G401.6 (cell line): ENCODE data around the gene RNF148.
"Not testable (repeated sequence)": the region's sequence is repeated elsewhere in the genome, so short reads cannot be mapped to it uniquely, and the experiment has no call there.

Experiments used
- FAIRE-seq: peaks from 2 replicates; lab custom pipeline; 2012; peaks lifted over from hg19 to GRCh38; lab: Jason Lieb, UNC

RNF148 gene

DNA sequence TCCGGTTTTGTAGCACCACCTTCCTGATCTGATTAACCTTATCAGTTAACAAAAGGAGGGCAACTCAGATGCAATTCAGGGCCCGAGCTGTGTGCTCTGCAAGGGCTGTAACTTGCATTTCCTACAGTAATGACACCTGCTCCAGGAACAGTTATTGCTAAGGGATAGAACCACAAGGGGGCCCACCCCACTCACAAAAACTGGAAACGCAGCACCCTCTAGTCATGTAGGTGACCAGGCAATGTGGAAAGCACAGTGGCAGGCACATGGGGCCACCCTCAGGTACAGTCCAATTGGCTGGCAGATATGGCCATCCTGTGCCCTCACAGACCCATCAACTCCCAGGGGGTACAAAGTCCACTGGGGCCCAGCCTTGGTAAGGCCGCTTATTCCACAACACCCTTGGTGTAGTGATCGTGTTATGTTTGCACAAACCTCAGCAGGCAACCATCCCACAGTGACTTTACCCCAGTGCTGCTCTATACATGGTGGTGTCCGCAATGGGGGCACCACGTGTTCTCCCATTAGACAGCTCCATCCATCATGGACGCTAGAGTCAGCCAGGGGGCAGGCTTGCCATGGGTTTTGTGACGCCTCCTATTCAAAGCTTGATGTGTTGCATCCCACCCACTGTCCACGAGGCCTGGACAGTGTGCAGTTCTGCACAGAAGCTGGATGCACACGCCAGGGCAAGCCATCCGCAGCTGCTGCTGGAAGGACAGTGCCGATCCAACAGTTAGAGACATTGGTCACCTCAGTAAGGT, 13.2 kb downstream of the RNF148 start:
- FAIRE-seq: no peak

DNA sequence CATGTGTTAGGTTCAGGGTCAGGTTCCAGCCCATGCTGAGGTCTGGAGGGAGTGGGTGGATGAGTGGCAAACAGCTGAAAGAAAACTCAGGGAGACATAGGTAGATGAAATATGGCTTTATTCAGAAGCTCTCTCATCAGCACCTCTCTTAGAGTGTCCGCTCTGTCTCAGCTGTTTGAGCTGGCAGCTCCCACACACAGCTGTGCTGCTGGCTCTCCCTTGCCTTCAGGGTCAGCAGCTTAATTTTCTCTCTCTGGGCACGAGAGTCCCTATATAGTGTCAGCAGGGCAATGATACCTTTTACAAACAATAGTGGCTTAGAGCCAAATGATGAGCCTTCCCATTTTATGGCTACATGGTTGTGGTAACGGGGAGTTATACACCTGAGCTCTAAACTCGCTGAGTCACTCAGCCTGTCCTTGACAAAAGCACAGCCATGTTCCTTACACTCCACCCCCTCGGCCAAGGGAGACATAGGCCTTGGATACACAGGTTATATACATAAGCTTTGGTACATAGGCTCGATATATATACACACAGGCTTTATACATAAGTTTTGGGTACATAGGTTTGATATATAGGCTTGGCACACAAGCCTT, 14.2 kb downstream of the RNF148 start:
- FAIRE-seq: no peak

DNA sequence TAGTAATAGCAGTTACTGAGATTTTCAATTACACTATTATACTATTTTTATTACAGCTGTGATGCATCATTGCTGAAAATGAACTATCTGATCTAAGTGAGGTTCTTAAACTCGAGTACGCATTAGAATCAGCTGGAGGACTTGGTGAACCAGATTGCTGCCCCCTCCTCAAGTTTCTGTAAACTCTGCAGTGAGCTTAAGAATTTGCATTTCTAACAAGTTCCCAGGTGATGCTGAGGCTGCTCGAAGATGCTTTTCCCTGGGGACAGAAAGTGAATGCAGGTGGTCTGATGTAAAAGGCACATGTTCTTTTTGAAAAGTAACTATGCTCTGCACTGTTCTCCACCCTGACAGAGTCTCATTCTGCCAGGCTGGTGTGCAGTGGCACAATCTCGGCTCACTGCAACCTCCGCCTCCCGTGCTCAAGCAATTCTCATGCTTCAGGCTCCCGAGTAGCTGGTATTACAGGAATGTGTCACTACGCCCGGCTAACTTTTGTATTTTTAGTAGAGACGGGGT, 16.3 kb downstream of the RNF148 start:
- FAIRE-seq: no peak

DNA sequence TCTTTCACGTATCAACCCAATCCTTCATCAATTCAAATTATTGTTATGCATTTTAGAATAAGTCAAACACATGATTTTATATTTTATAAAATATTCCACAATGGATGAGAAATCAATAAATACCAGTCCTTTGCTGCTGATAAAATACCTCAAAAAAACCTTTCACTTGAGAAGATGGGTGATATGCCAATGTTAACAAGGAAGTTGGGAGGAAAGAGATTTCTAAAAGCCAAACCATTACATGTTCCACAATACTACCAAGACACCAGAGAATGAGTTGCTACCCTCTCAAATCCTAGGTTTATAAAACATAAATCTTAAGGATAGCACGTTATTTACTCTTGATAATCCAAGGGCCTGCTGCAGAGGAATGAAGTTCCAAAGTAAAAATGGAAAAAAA, 18.2 kb downstream of the RNF148 start:
- no peak for FAIRE-seq

DNA sequence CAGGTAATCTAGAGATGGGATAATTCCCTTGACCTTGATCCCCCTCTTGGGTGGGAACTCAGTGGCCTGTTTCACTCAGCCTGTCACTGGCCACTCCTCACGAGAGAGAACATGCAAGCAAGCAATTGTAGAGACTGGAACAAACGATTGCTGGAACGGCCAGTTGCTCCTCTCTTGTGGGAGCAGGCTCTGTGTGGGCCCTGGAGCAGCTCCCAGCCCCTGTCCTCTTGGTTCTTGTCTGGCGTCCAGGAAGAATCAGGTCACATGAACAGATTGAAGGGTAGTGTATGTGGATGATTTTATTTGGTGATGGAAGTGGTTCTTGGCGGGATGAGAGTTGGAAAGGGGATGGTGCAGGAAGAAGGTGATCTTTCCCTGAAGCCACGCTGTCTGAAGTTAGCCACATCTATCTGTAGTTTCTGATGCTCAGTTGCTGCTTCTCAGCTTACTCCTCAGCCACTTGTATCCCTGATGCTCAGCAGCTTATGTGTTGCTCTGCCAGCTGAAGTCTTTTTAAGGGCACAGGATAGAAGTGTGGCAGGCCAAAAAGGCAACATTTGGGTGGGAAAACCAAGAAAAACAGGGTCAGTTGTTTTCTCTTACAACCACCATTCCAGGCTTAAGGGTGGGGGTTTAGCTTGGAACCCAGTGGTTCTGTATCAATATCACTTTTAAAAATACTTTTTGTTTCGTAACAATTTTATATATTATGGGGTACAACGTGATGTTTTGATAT, 19.7 kb downstream of the RNF148 start:
- no peak for FAIRE-seq

DNA sequence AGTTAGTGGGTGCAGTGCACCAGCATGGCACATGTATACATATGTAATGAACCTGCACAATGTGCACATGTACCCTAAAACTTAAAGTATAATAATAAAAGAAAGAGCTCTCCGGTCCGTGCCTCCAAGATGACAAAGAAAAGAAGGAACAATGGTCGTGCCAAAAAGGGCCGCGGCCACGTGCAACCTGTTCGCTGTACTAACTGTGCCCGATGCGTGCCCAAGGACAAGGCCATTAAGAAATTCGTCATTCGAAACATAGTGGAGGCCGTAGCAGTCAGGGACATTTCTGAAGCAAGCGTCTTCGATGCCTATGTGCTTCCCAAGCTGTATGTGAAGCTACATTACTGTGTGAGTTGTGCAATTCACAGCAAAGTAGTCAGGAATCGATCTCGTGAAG, 21.5 kb downstream of the RNF148 start:
- not testable (repeated sequence) for FAIRE-seq

DNA sequence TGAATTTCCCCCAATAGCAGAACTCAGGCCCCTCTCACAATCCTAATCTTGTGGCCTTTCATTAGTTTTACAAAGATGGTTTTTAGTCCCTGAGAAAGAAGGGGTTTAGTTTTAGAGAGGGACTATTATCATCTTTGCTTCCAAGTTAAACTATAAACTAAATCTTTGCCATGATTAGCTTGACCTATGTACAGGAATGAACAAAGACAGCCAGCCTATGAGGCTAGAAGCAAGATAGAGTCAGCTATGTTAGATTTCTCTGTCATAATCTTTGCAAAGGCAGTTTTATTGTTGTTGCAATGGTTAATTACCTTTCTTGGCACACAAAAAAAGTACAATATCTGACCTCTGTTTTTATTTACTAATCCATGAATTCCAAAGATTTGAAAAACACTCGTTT, 22.9 kb downstream of the RNF148 start:
- no peak for FAIRE-seq

DNA sequence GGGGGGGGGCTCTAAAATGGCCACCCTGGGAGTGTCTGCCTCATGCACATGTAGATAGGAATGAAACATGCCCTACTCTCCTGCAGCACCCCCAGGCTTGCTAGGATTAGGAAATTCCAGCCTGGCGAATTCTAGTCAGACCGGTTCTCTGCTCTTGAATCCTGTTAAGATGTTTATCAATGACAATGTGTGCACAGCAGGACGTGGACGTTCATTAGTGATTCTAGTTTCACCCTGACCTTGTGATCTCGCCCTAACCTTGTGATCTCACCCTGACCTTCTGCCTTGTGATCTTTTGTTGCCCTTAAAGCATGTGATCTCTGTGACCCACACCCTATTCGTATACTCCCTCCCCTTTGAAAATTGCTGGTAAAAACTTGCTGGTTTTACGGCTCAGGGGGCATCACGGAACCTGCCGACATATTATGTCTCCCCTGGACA, 23.4 kb downstream of the RNF148 start:
- FAIRE-seq: not testable (repeated sequence)

DNA sequence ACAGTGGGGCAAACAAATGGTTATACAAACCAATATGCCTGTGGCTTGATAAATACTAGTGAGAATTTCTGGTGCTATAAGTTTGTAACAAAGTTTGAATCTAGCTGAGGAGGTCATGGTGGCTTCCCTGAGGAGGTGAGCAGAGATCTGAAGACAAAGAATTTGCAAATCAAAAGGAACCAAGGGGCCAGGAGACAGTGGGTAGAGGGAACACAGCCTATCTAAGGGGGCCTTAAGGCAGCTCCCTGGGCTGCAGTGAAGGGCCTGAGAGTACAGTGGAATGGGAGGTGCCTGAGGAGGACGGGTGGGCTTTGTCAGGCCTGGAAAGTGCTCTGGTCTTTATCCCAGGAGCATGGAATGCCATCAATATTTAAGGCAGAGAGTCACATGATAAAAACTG, 25.6 kb downstream of the RNF148 start:
- FAIRE-seq: no peak

DNA sequence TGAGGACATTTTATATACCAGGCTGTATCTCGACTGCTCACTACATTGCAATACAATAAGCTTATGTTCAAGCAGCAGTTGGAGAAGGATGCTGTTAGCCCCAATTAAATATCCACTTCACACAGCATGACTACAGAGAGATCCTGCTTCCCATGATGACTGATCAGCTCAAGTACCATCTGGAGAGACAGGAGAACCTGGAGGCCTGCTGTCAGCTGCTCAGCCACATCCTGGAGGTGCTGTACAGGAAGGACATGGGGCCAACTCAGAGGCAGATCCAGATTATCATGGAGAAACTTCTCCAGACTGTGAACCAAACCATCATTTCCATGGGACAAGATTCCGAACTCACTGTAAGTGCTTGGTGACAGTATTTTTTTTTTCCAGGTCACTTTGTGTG, 26.3 kb downstream of the RNF148 start:
- no peak for FAIRE-seq

DNA sequence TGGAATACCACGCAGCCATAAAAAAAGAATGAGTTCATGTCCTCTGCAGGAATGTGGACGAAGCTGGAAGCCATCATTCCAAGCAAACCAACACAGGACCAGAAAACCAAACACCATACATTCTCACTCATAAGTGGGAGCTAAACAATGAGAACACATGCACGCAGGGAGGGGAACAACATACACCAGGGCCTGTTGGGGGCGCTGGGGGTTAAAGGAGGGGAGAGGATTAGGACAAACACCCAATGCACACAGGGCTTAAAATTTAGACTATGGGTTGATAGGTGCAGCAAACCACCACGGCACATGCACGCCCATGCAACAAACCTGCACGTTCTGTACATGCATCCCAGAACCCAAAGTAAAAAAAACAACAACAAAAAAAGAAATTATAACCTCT, 27.1 kb downstream of the RNF148 start:
- FAIRE-seq: no peak

DNA sequence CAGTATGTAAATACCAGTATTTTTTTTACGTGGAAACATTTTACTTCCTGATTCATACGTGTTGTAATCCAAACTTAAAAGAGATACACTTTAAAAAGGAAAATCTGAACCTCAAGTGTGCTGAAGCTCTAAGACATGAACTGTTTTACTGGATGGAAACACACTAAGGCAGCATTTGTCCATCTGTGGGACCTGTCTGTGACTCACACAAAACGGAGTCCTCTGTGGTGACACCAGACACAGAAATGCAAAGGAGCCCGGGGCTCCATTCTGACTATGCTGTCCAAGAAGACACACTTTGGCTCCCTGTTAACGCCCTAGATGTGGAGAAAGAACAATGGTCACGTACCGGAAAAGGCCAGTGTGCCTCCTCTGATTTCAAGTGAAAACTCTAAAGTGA, 27.7 kb downstream of the RNF148 start:
- FAIRE-seq: no peak

DNA sequence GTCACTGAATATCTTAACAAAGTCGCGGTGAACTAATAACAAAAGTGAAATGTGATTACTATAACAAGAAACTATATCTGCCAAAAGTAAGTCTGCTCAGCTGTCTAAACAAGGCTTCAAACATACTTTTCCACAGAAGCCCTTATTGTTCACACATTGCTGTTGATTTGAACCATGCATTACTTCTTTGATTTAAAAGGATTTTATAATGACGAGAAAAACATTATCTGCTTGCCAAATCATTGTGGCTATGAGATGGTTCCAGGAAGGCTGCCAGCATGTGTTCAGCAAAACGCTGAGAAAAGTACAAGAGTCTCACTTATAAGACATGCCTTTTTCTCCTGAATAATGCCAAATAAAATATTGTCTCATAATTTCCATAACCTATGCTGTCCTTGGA, 28.2 kb downstream of the RNF148 start:
- FAIRE-seq: no peak

DNA sequence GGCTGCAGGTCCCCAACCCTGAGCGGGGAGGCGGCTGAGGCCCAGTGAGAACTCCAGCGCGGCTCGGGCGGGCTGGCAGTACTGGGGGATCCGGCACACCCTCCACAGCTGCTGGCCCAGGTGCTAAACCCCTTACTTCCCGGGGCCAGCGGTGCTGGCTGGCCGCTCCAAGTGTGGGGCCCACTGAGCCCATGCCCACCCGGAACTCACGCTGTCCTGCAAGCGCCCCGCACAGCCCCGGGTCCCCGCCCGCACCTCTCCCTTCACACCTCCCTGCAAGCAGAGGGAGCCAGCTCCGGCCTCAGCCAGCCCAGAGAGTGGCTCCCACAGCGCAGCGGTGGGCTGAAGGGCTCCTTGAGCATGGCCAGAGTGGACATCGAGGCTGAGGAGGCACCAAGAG, 28.8 kb downstream of the RNF148 start:
- FAIRE-seq: no peak

DNA sequence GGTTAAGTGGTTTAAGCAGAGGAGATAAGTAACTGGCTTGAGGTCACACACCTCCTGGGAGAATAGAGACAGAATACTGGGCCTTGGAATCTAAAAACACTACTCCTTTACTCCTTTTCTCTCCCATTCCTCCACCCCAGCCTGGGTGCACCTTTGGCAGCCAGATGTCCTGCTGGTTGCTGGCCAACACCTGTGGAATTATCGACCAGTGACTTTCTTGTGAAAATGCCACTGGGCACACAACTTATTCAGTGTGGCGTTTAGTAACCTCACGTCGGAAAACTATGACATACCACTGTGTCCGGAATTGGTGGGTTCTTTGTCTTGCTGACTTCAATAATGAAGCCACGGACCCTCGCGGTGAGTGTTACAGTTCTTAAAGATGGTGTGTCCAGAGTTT, 30.2 kb downstream of the RNF148 start:
- no peak for FAIRE-seq

DNA sequence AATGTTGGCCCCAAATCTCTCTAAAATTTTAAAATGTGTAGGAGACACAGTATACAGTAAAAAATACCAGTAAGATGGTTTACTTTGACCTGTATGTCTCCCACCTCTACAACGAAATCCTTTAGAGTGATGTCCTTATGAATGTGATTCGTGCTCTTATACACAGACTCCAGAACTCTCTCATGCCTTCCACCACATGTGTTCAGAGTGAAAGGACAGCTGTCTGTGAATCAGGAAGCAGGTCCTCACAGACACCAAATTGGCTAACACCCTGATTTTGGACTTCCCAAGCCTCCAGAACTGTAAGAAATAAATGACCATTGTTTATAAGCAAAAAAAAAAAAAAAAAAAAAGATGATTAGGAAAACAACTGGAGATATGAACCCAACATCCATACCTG, 39.0 kb downstream of the RNF148 start:
- no peak for FAIRE-seq

DNA sequence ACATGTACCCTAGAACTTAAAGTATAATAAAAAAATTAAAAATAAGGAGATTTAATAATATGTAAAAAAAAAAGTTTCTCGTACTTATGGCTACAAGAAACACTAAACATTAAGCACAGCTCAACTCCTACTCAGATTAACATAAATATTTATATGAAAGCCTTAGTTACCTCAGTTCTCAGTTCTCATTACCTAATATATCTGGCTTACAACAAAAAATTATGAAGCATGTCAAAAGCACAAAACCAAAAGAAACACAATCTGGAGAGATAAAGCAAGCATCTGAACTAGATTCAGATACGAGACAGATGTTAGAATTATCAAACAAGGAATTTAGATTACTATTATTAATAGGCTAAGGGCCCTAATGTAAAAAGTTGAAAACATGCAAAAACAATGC, 43.9 kb downstream of the RNF148 start:
- no peak for FAIRE-seq

DNA sequence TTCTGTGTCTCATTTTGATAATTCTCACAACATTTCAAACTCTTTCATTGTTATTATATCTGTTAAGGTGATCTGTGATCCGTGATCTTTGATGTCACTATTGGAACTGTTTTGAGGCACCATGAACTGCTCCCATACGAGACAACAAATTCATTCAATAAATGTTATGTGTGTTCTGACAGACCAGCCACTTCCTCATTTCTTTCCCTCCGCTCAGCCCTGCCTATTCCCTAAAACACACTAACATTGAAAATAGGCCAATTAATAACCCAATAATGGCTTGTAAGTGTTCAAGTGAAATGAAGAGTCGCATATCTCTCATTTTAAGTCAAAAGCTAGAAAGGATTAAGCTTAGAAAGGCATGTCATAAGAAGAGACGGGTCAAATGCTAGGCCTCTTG, 49.0 kb downstream of the RNF148 start:
- FAIRE-seq: no peak

DNA sequence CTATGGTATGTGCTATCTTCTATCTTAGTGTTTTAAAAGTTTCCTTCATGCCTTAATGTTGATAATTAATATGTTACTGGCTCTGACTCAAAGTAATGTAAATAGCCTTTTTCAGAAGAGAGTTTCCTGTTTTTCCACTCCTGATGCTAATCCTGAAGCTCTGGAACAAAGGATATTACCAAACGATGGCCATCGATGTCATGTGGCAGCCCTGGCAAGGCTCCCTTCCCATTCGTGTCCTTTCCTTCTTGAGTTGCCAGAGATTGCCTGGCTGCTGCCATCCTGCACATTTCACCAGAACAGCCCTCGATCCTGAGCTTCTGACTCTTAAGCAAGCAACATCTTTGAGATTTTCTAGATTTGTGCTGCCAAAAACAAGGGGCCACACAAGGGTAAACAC, 49.8 kb downstream of the RNF148 start:
- no peak for FAIRE-seq
